Uterus (tissue), 4 donors: ENCODE results near the gene RPP21. TPM values are rescaled to one million over a fixed set of nuclear protein-coding genes. Genes with fewer than 3 reads are reported as not detected.

Experiments used
- DNase-seq, 2 donors: peaks; one replicate each; pipeline ENCODE4 v3.0.0-alpha.2; 2019 to 2020
- H3K27ac ChIP-seq, 2 donors: fragments of 200-600 bp; sonication (generic); 1 replicate in 1 of 2; 2 replicates in 1 of 2; pipeline ENCODE4 v1.5.1; 2016 to 2018
- H3K27me3 ChIP-seq, 2 donors: fragments of 200-600 bp; sonication (generic); one replicate each; pipeline ENCODE4 v1.5.1; 2018 to 2019; ENCODE audit warnings: control low read depth in 1 of 2
- H3K36me3 ChIP-seq, 2 donors: fragments of 200-600 bp; sonication (generic); one replicate each; pipeline ENCODE4 v1.5.1; 2019; ENCODE audit warnings: control low read depth in 1 of 2
- H3K4me1 ChIP-seq, 2 donors: fragments of 200-600 bp; sonication (generic); one replicate each; pipeline ENCODE4 v1.5.1; 2018 to 2019; ENCODE audit warnings: control low read depth in 1 of 2
- H3K4me3 ChIP-seq, 2 donors: fragments of 200-600 bp; sonication (generic); 1 replicate in 1 of 2; 2 replicates in 1 of 2; pipeline ENCODE4 v1.5.1; 2018 to 2019; ENCODE audit warnings: mild to moderate bottlenecking in 1 of 2
- H3K9me3 ChIP-seq, 2 donors: fragments of 200-600 bp; sonication (generic); one replicate each; pipeline ENCODE4 v1.5.1; 2019; ENCODE audit warnings: control low read depth in 1 of 2
- POLR2A ChIP-seq, 2 donors: fragments of 450-650 bp; IDR thresholded peaks; one replicate each; pipeline ENCODE4 v1.6.1; 2016; ENCODE audit warnings: antibody characterized with exemption in 2 of 2, mild to moderate bottlenecking in 1 of 2, moderate library complexity in 1 of 2
- intact Hi-C: fragments of 100-400 bp; cut with DNase I; formaldehyde crosslinking; loops from one replicate; pipeline ENCODE4 v1.15.1; 2023; ENCODE audit warnings: low total_unique reads
- total RNA-seq, 4 donors: library from RNA; depleted of rRNA in 3 of 4; stranded (reverse); fragments of >200 nt in 3 of 4; gene quantifications; one replicate each; pipeline versions ENCODE4 v1.1.0 to v1.2.4, GENCODE V29; 2014 to 2023
- TF ChIP-seq, protein P1 (sequence below), 4 experiments: fragments of 200-600 bp in 2 of 4; fragments of 450-650 bp in 2 of 4; sonication (generic) in 2 of 4; IDR thresholded peaks; one replicate each; pipeline ENCODE4 v1.5.1; 2016 to 2019; ENCODE audit warnings: antibody characterized with exemption in 4 of 4, mild to moderate bottlenecking in 2 of 4, moderate library complexity in 1 of 4
- donor health status: DM: yes; HTN: yes; CAD: no.

The RPP21 gene
- total RNA-seq, 4 donors from 2014 or later = 12.9 to 220 (median 66.1) TPM

DNA sequence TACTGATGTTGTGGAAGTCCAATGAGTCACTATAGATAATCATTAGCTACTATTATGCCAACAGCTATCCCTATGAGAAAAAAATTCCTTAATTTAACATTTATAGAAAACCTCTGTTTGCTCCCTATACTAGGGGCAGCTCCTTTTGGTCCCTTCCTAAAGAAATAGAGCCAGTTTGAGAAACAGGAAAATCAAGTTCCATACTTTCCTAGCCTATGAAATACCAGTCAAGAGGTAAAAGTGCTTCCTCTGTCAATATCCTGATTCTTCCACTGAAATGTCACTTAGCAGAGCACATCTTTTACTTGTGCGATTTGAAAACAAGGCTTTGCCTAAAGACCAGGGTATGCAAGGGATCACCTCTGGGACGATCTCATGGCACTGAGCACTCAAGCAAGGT lies 32.7 kb upstream of the RPP21 start:
- DNase-seq = no peak
- Histone ChIP-seq H3K27ac (no peak overlapping the region), H3K27me3 (no peaks in the 10 kb centered on the region), H3K4me1 (no peaks in the 10 kb centered on the region), H3K36me3 (no peaks in the 10 kb centered on the region), H3K9me3 (no peaks in the 10 kb centered on the region), H3K4me3 (no peak overlapping the region)
- intact Hi-C loops = no loop called here
- TF ChIP-seq, protein P1, sequence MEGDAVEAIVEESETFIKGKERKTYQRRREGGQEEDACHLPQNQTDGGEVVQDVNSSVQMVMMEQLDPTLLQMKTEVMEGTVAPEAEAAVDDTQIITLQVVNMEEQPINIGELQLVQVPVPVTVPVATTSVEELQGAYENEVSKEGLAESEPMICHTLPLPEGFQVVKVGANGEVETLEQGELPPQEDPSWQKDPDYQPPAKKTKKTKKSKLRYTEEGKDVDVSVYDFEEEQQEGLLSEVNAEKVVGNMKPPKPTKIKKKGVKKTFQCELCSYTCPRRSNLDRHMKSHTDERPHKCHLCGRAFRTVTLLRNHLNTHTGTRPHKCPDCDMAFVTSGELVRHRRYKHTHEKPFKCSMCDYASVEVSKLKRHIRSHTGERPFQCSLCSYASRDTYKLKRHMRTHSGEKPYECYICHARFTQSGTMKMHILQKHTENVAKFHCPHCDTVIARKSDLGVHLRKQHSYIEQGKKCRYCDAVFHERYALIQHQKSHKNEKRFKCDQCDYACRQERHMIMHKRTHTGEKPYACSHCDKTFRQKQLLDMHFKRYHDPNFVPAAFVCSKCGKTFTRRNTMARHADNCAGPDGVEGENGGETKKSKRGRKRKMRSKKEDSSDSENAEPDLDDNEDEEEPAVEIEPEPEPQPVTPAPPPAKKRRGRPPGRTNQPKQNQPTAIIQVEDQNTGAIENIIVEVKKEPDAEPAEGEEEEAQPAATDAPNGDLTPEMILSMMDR (IDR thresholded peaks at IDR 0.05) = no peak
- no peak for TF ChIP-seq POLR2A (IDR thresholded peaks at IDR 0.05)

DNA sequence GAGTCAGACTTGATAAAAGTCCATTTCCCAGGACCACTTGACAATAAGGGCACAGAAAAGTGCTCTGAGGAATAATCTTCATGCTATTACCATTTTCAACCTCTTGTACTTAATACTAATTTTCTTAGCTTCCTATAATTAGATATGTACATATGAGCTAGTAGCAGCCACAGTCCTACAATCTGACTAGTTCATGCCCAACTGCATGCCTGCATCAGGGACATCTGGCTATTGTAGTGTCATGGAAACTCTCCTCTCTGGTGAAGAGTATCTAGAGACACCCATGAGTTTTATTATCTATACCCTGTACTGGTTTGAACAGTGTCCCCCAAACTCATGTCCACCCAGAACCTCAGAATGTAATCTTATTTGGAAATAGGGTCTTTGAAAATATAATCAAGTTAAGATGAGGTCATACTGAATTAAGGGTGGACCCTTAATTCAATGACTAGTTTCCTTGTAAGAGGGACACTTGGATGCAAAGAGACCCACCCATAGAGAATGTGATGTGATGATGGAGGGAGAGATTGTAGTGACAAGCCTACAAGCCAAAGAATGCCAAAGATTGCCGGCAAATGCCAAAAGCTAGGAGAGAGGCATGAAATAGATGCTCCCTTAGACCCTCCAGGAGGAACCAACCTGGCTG lies 32.2 kb upstream of the RPP21 start:
- intact Hi-C loops = no loop called here

DNA sequence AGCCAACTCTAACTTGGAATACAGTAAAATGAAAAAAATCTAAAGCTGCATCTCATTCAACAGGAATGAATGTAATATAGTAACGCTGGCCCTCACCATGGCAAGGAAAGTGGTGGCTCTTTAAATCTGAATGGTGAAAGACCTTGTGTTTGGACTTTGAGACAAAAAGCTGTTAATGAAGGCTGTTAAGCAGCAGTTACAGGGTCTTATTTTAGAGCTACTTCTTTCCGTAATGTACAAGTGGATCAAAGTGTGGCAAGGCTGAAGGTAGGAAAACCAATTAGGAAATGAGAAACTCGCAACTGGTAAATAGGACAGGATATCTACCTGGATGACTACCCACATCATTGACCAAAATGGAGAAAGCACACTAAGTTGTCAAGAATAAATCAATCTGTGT lies 29.8 kb upstream of the RPP21 start:
- no peak overlapping the region for H3K27ac ChIP-seq
- H3K9me3 ChIP-seq = no peaks in the 10 kb centered on the region
- TF ChIP-seq, protein P1 (IDR thresholded peaks at IDR 0.05) = no peak
- TF ChIP-seq POLR2A (IDR thresholded peaks at IDR 0.05) = no peak
- DNase-seq = no peak
- no peaks in the 10 kb centered on the region for H3K36me3 ChIP-seq
- no peak overlapping the region for H3K4me3 ChIP-seq
- intact Hi-C loops = no loop called here
- no peaks in the 10 kb centered on the region for H3K4me1 ChIP-seq
- no peaks in the 10 kb centered on the region for H3K27me3 ChIP-seq

More for the DNA sequence above, 32.2 kb upstream of the RPP21 start:
- Histone ChIP-seq H3K4me1 (no peaks in the 10 kb centered on the region), H3K4me3 (no peak overlapping the region), H3K36me3 (no peaks in the 10 kb centered on the region), H3K27ac (no peak overlapping the region), H3K27me3 (no peaks in the 10 kb centered on the region), H3K9me3 (no peaks in the 10 kb centered on the region)
- no peak for DNase-seq
- TF ChIP-seq, protein P1 (IDR thresholded peaks at IDR 0.05) = no peak
- no peak for TF ChIP-seq POLR2A (IDR thresholded peaks at IDR 0.05)

DNA sequence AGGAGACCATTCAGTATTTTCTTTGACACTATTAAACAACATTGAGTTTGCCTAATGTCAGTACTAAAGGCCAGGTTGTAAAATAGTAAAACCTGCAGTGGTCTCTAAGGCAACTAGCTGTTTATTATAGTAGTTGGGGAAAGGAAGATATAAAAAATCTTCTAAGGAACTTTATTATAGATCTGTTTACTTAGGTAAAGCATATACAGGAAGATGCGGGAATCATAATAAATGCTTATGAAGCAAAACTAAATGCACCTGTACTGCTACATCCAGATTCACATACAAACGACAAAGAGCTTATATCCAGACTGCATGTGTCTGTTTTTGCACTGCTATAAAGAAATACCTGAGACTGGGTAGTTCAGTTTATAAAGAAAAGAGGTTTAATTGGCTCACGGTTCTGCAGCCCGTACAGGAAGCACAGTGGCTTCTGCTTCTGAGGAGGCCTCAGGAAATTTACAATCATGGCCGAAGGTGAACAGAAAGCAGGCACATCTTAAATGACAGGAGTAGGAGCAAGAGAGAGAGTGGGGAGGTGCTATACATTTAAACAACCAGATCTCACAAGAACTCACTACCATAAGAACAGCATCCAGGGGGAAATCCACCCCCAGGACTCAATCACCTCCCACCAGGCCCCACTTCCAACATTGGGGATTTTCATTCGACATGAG lies 26.9 kb upstream of the RPP21 start:
- Histone ChIP-seq H3K36me3 (no peaks in the 10 kb centered on the region), H3K9me3 (no peaks in the 10 kb centered on the region), H3K27ac (no peak overlapping the region), H3K4me1 (no peaks in the 10 kb centered on the region), H3K27me3 (no peaks in the 10 kb centered on the region), H3K4me3 (no peak overlapping the region)
- intact Hi-C loops = no loop called here
- DNase-seq = no peak
- TF ChIP-seq, protein P1 (IDR thresholded peaks at IDR 0.05) = no peak
- TF ChIP-seq POLR2A (IDR thresholded peaks at IDR 0.05) = no peak

DNA sequence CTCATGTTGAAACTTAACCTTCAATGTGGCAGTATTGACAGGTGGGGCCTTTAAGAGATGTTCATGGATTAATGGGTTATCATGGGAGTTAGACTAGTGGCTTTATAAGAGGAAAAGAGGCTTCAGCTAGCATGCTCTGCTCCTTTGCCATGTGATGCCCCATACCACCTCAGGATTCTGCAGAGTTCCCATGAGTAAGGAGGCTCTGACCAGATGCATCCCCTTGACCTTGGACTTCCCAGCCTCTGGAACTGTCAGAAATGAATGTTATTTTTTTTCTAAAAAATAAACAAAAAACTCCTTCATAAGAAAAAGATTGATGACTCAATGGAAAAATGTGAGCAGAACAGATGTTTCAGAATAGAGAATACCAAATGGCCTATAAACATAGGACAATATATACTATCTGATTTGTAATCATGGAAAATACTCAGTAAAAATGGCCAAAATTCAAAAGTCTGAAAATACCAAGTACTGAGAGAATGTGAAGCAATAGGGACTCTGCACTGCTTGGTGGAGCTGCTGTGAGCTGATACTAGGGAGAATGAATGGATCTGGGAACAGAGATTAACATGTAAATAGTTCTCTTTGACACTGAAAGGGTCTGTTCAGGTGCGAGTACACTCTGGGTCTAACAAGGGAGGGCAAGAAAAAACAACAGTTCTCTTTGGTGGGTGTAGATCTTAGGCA lies 25.7 kb upstream of the RPP21 start:
- Histone ChIP-seq H3K4me3 (no peak overlapping the region), H3K4me1 (no peaks in the 10 kb centered on the region), H3K27ac (no peak overlapping the region), H3K36me3 (no peaks in the 10 kb centered on the region), H3K27me3 (no peaks in the 10 kb centered on the region), H3K9me3 (no peaks in the 10 kb centered on the region)
- DNase-seq = no peak
- TF ChIP-seq, protein P1 (IDR thresholded peaks at IDR 0.05) = no peak
- no peak for TF ChIP-seq POLR2A (IDR thresholded peaks at IDR 0.05)
- intact Hi-C loops = no loop called here
